Ishikawa (cell line): Measurements from ENCODE around the gene MAMDC2.

Experiments used
- CEBPB ChIP-seq: IDR thresholded peaks from 2 replicates; pipeline ENCODE4 v1.6.1; 2012
- CREB1 ChIP-seq: IDR thresholded peaks from 2 replicates; pipeline ENCODE4 v1.6.1; 2012; ENCODE audit warnings: low read depth
- EGR1 ChIP-seq: IDR thresholded peaks from 2 replicates; pipeline ENCODE4 v1.6.1; 2012
- EP300 ChIP-seq: IDR thresholded peaks from 2 replicates; pipeline ENCODE4 v1.6.1; 2012; ENCODE audit warnings: borderline replicate concordance
- FOXM1 ChIP-seq: IDR thresholded peaks from 2 replicates; pipeline ENCODE4 v1.6.1; 2012; ENCODE audit warnings: low read depth, borderline replicate concordance
- NFIC ChIP-seq: IDR thresholded peaks from 2 replicates; pipeline ENCODE4 v1.6.1; 2012
- RAD21 ChIP-seq: IDR thresholded peaks from 2 replicates; pipeline ENCODE4 v1.6.1; 2012; ENCODE audit warnings: low read depth
- TAF1 ChIP-seq: IDR thresholded peaks from 2 replicates; pipeline ENCODE4 v1.6.1; 2012; ENCODE audit warnings: low read depth, mild to moderate bottlenecking
- TCF12 ChIP-seq: IDR thresholded peaks from 2 replicates; pipeline ENCODE4 v1.6.1; 2012; ENCODE audit warnings: low read depth
- TEAD4 ChIP-seq: IDR thresholded peaks from 2 replicates; pipeline ENCODE4 v1.6.1; 2012
- YY1 ChIP-seq: IDR thresholded peaks from 2 replicates; pipeline ENCODE4 v1.6.1; 2012; ENCODE audit warnings: low read depth
- ZBTB7A ChIP-seq: IDR thresholded peaks from 2 replicates; pipeline ENCODE4 v1.6.1; 2012; ENCODE audit warnings: low read depth
- TF ChIP-seq, protein P1 (sequence below): IDR thresholded peaks from 2 replicates; pipeline ENCODE4 v1.6.1; 2012; ENCODE audit warnings: low read depth, mild to moderate bottlenecking
- TF ChIP-seq, protein P2 (sequence below): IDR thresholded peaks from 2 replicates; pipeline ENCODE4 v1.6.1; 2012
- TF ChIP-seq, protein P3 (sequence below): IDR thresholded peaks from 2 replicates; pipeline ENCODE4 v1.6.1; 2012

MAMDC2 gene

DNA sequence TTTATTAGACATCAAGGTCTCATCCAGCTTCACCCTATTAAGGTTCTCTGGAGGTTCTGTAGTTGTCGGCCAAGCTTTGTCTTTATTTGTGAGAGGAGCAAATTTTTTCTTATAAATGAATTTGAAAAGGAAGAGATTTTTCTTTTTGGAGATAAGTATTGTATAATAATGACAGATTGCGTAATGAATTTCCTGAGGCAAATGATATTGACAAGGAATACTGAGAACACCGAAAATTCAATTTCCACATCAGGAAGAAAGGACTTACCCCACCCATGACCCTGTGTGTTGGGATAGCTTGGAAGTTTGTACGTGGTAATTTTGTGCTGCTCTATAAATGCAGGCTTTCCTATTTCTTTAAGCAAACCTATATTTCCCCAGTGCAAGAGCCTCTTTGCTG, 53.5 kb downstream of the MAMDC2 start:
- TF ChIP-seq, protein P1, sequence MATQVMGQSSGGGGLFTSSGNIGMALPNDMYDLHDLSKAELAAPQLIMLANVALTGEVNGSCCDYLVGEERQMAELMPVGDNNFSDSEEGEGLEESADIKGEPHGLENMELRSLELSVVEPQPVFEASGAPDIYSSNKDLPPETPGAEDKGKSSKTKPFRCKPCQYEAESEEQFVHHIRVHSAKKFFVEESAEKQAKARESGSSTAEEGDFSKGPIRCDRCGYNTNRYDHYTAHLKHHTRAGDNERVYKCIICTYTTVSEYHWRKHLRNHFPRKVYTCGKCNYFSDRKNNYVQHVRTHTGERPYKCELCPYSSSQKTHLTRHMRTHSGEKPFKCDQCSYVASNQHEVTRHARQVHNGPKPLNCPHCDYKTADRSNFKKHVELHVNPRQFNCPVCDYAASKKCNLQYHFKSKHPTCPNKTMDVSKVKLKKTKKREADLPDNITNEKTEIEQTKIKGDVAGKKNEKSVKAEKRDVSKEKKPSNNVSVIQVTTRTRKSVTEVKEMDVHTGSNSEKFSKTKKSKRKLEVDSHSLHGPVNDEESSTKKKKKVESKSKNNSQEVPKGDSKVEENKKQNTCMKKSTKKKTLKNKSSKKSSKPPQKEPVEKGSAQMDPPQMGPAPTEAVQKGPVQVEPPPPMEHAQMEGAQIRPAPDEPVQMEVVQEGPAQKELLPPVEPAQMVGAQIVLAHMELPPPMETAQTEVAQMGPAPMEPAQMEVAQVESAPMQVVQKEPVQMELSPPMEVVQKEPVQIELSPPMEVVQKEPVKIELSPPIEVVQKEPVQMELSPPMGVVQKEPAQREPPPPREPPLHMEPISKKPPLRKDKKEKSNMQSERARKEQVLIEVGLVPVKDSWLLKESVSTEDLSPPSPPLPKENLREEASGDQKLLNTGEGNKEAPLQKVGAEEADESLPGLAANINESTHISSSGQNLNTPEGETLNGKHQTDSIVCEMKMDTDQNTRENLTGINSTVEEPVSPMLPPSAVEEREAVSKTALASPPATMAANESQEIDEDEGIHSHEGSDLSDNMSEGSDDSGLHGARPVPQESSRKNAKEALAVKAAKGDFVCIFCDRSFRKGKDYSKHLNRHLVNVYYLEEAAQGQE: no peak
- TF ChIP-seq ZBTB7A (no peak), CEBPB (no peak), RAD21 (no peak), TAF1 (no peak), FOXM1 (no peak), NFIC (no peak), TEAD4 (no peak), EP300 (no peak), YY1 (no peak), CREB1 (no peak), TCF12 (no peak), EGR1 (no peak)
- TF ChIP-seq, protein P2, sequence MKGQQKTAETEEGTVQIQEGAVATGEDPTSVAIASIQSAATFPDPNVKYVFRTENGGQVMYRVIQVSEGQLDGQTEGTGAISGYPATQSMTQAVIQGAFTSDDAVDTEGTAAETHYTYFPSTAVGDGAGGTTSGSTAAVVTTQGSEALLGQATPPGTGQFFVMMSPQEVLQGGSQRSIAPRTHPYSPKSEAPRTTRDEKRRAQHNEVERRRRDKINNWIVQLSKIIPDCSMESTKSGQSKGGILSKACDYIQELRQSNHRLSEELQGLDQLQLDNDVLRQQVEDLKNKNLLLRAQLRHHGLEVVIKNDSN: no peak
- TF ChIP-seq, protein P3, sequence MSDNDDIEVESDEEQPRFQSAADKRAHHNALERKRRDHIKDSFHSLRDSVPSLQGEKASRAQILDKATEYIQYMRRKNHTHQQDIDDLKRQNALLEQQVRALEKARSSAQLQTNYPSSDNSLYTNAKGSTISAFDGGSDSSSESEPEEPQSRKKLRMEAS: no peak

DNA sequence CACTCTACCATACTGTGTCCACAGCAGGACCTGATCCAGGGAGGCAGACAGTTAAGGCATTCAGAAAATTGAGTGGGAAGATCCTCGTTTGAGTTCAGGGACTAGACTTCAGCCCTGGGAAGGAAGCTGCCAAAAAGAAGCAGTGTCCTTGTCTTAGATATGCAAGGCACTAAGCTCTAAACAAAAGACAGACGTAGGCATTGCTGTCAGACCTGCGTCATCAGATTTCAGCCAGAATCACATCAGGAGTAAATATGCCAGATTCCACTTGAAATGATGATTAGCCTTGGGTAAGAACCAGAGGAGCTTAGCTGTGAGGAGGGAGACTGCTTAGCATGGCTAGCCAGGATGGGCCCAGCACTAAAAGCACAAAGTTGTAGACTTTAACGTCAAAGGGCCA, 56.7 kb downstream of the MAMDC2 start:
- TF ChIP-seq ZBTB7A (no peak), TAF1 (no peak), YY1 (no peak), FOXM1 (no peak), RAD21 (no peak), EP300 (no peak), CREB1 (no peak), EGR1 (no peak), TCF12 (no peak), CEBPB (no peak), NFIC (no peak), TEAD4 (no peak)
- TF ChIP-seq, protein P3: no peak
- TF ChIP-seq, protein P1: no peak
- TF ChIP-seq, protein P2: no peak

DNA sequence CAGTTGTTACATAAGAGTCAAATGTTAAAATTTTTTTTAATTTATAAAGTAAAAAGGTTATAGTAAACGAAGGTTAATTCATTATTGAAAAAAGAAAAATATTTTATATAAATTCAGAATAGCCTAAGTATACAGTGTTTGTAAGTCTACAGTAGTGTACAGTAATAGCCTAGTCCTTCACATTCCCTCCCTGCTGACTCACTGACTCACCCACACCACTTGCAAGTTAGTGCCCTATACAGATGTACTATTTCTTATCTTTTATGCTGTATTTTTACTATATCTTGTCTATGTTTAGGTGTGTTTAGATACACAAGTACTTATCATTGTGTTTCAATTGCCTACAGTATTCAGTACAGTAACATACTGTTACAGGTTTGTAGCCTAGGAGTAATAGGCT, 57.6 kb downstream of the MAMDC2 start:
- TF ChIP-seq CEBPB (no peak), TAF1 (no peak), TEAD4 (no peak), EGR1 (no peak)

DNA sequence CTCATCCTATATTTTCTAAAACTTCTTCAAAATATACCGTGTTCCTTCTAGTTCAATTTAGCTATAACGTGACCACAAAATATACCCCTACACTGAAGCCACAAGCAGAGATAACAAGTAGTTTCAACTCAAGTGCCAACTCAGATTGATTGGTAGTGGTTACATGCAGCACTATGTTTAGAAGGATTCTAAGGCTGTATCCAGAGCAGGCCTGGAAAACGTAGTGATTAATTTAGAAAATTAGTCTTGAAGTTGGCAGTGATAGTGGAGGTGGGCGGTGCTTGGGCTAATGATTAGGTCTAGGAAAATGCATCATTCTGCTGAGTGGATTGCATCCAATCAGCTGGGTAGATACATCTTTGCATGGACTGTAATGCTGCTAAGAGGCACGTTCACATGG, 61.5 kb downstream of the MAMDC2 start:
- TF ChIP-seq TCF12: no peak
- TF ChIP-seq, protein P1: no peak
- no peak for TF ChIP-seq CREB1
- no peak for TF ChIP-seq EGR1
- no peak for TF ChIP-seq TEAD4
- TF ChIP-seq TAF1: no peak
- TF ChIP-seq FOXM1: no peak
- TF ChIP-seq, protein P3: no peak
- no peak for TF ChIP-seq RAD21
- TF ChIP-seq CEBPB: no peak
- TF ChIP-seq YY1: no peak
- no peak for TF ChIP-seq EP300
- TF ChIP-seq, protein P2: no peak
- no peak for TF ChIP-seq NFIC
- no peak for TF ChIP-seq ZBTB7A
